H1 (cell line): ENCODE results near the gene AGRN. TPM values are rescaled to one million over a fixed set of nuclear protein-coding genes. Genes with fewer than 3 reads are reported as not detected.

Experiments
- CTCF ChIA-PET: fragments of 300-600 bp; sonication (Branson Sonifier 250); formaldehyde crosslinking; loops from one replicate; lab custom pipeline; 2021; ENCODE audit not compliant: partially characterized antibody; lab: Charles Lee
- POLR2A ChIA-PET: fragments of 300-600 bp; sonication (Branson Sonifier 250); formaldehyde crosslinking; loops from one replicate; lab custom pipeline; 2021; ENCODE audit warnings: inconsistent platforms; ENCODE audit not compliant: partially characterized antibody; lab: Charles Lee
- DNase-seq, 2 experiments: peaks; one replicate each; pipeline versions ENCODE4 v3.0.0 to v3.0.0-alpha.2; 2010 to 2022; ENCODE audit warnings: low spot score in 2 of 2, low read depth in 1 of 2, mixed read lengths in 1 of 2
- FAIRE-seq: peaks from 2 replicates; lab custom pipeline; 2011; peaks lifted over from hg19 to GRCh38; lab: Jason Lieb, UNC
- H2AFZ ChIP-seq: 2 replicates; pipeline ENCODE4 v1.8.1; 2012; ENCODE audit warnings: low read length, inconsistent platforms
- H2AK5ac ChIP-seq: 2 replicates; pipeline ENCODE4 v1.6.1; 2013; ENCODE audit warnings: low read depth, low read length
- H2BK120ac ChIP-seq: replicated peaks from 2 replicates; pipeline ENCODE3; 2013; ENCODE audit warnings: low read depth, low read length, inconsistent platforms
- H2BK12ac ChIP-seq: 2 replicates; pipeline ENCODE4 v1.6.1; 2013; ENCODE audit warnings: low read depth, low read length
- H2BK15ac ChIP-seq: 2 replicates; pipeline ENCODE4 v1.6.1; 2013; ENCODE audit warnings: low read length
- H2BK20ac ChIP-seq: 2 replicates; pipeline ENCODE4 v1.6.1; 2013; ENCODE audit warnings: low read length
- H2BK5ac ChIP-seq: 2 replicates; pipeline ENCODE4 v1.6.1; 2013; ENCODE audit warnings: low read depth, low read length
- H3K14ac ChIP-seq: 2 replicates; pipeline ENCODE4 v1.6.1; 2013; ENCODE audit warnings: inconsistent platforms; ENCODE audit not compliant: insufficient read length
- H3K18ac ChIP-seq: 2 replicates; pipeline ENCODE4 v1.6.1; 2013; ENCODE audit warnings: low read length; ENCODE audit errors: extremely low read depth
- H3K23ac ChIP-seq: 2 replicates; pipeline ENCODE4 v1.6.1; 2013; ENCODE audit warnings: inconsistent platforms; ENCODE audit not compliant: insufficient read length
- H3K23me2 ChIP-seq: 2 replicates; pipeline ENCODE4 v1.6.1; 2013; ENCODE audit warnings: low read depth, low read length
- H3K27ac ChIP-seq: 2 replicates; pipeline ENCODE4 v1.6.1; 2011; ENCODE audit warnings: low read depth, low read length, inconsistent platforms
- H3K27me3 ChIP-seq, 4 experiments: replicated peaks in 1 of 4; 1 replicate in 1 of 4; 2 replicates in 3 of 4; pipeline versions ENCODE4 v1.6.1 to v1.8.1; 2011 to 2013; ENCODE audit warnings: low read length in 3 of 4, mild to moderate bottlenecking in 3 of 4, inconsistent platforms in 2 of 4, mixed read lengths in 2 of 4, moderate library complexity in 1 of 4; ENCODE audit not compliant: control insufficient read depth in 3 of 4, insufficient read depth in 3 of 4; ENCODE audit errors: extremely low read depth in 1 of 4
- H3K36me3 ChIP-seq, 4 experiments: 2 replicates each; pipeline versions ENCODE4 v1.6.1 to v1.8.1; 2011 to 2013; ENCODE audit warnings: mild to moderate bottlenecking in 4 of 4, low read length in 3 of 4, moderate library complexity in 2 of 4, control low read depth in 1 of 4, inconsistent platforms in 1 of 4; ENCODE audit not compliant: insufficient read depth in 4 of 4, control insufficient read depth in 2 of 4
- H3K4ac ChIP-seq: replicated peaks from 2 replicates; pipeline ENCODE3; 2013; ENCODE audit warnings: low read length, low read depth, mixed read lengths, inconsistent platforms; ENCODE audit not compliant: insufficient read length
- H3K4me1 ChIP-seq, 4 experiments: replicated peaks in 1 of 4; 1 replicate in 1 of 4; 2 replicates in 3 of 4; pipeline versions ENCODE4 v1.6.1 to v1.8.1; 2011 to 2013; ENCODE audit warnings: low read length in 3 of 4, inconsistent platforms in 2 of 4, mixed read lengths in 1 of 4; ENCODE audit not compliant: insufficient read depth in 4 of 4, control insufficient read depth in 3 of 4
- H3K4me2 ChIP-seq, 2 experiments: 2 replicates each; pipeline versions ENCODE4 v1.6.1 to v1.8.1; 2011 to 2013; ENCODE audit warnings: low read depth in 2 of 2, low read length in 2 of 2, control low read depth in 1 of 2, inconsistent platforms in 1 of 2, mild to moderate bottlenecking in 1 of 2; ENCODE audit not compliant: insufficient read depth in 1 of 2
- H3K4me3 ChIP-seq, 4 experiments: fragments of 200-600, 300-600 bp in 1 of 4; sonication (generic), shearing (Covaris generic), sonication (Bioruptor Twin) in 1 of 4; 2 replicates each; pipeline versions ENCODE4 v1.5.1 to v1.8.1; 2011 to 2016; ENCODE audit warnings: low read length in 4 of 4, low read depth in 3 of 4, control low read depth in 2 of 4, inconsistent platforms in 2 of 4, mild to moderate bottlenecking in 2 of 4, mixed read lengths in 1 of 4, moderate library complexity in 1 of 4; ENCODE audit not compliant: insufficient read depth in 2 of 4; ENCODE audit errors: extremely low read depth in 1 of 4
- H3K56ac ChIP-seq: replicated peaks from 2 replicates; pipeline ENCODE3; 2013; ENCODE audit warnings: low read depth, mild to moderate bottlenecking, mixed read lengths, low read length, inconsistent platforms; ENCODE audit not compliant: insufficient read length
- H3K79me1 ChIP-seq: 2 replicates; pipeline ENCODE4 v1.6.1; 2013; ENCODE audit warnings: low read depth, low read length, control low read depth
- H3K79me2 ChIP-seq, 2 experiments: 2 replicates each; pipeline versions ENCODE4 v1.6.1 to v1.8.1; 2012 to 2013; ENCODE audit warnings: low read length in 2 of 2, mild to moderate bottlenecking in 2 of 2, inconsistent platforms in 1 of 2; ENCODE audit not compliant: insufficient read depth in 2 of 2, control insufficient read depth in 1 of 2
- H3K9ac ChIP-seq, 4 experiments: replicated peaks in 1 of 4; 1 replicate in 1 of 4; 2 replicates in 3 of 4; pipeline versions ENCODE4 v1.6.1 to v1.8.1; 2011 to 2013; ENCODE audit warnings: low read depth in 3 of 4, low read length in 3 of 4, control low read depth in 2 of 4, mild to moderate bottlenecking in 2 of 4, moderate library complexity in 2 of 4, inconsistent platforms in 1 of 4; ENCODE audit errors: extremely low read depth in 1 of 4
- H3K9me3 ChIP-seq, 2 experiments: 2 replicates each; pipeline versions ENCODE4 v1.6.1 to v1.8.1; 2012 to 2013; ENCODE audit warnings: mild to moderate bottlenecking in 2 of 2, moderate library complexity in 2 of 2, control low read depth in 1 of 2, inconsistent platforms in 1 of 2, low read depth in 1 of 2, low read length in 1 of 2, mixed read lengths in 1 of 2; ENCODE audit not compliant: insufficient read depth in 2 of 2
- H4K20me1 ChIP-seq, 2 experiments: replicated peaks in 1 of 2; 2 replicates each; pipeline versions ENCODE3 to v1.8.1; 2011 to 2013; ENCODE audit warnings: inconsistent platforms in 2 of 2, low read length in 2 of 2, mild to moderate bottlenecking in 1 of 2; ENCODE audit not compliant: insufficient read depth in 2 of 2, control insufficient read depth in 1 of 2
- H4K5ac ChIP-seq: 2 replicates; pipeline ENCODE4 v1.6.1; 2013; ENCODE audit warnings: low read length, low read depth, mixed read lengths, inconsistent platforms; ENCODE audit not compliant: insufficient read length
- H4K8ac ChIP-seq: 2 replicates; pipeline ENCODE4 v1.8.0; 2013; ENCODE audit warnings: mild to moderate bottlenecking, moderate library complexity, low read length, inconsistent platforms; ENCODE audit not compliant: insufficient read depth; ENCODE audit errors: extremely low read depth
- H4K91ac ChIP-seq: replicated peaks from 2 replicates; pipeline ENCODE3; 2013; ENCODE audit warnings: low read length, mixed read lengths, inconsistent platforms; ENCODE audit not compliant: insufficient read length
- ASH2L ChIP-seq: fragments of 200-600, 300-600 bp; sonication (generic); IDR thresholded peaks from one replicate; pipeline ENCODE4 v1.7.1; 2017; ENCODE audit warnings: low read length
- POLR2A ChIP-seq, 2 experiments: IDR thresholded peaks; 1 replicate in 1 of 2; 2 replicates in 1 of 2; pipeline ENCODE4 v1.6.1; 2011; ENCODE audit warnings: low read depth in 2 of 2, low read length in 2 of 2, mild to moderate bottlenecking in 2 of 2; ENCODE audit errors: control extremely low read depth in 1 of 2
- POU5F1 ChIP-seq: IDR thresholded peaks from 2 replicates; pipeline ENCODE4 v1.6.1; 2011; ENCODE audit warnings: low read depth, mild to moderate bottlenecking, low read length, moderate library complexity
- RNF2 ChIP-seq: fragments of 200-900, 300-1000 bp; sonication (generic); IDR thresholded peaks from 2 replicates; pipeline ENCODE4 v1.7.1; 2016; ENCODE audit warnings: borderline replicate concordance, low read depth, mild to moderate bottlenecking, antibody characterized with exemption, low read length; ENCODE audit not compliant: poor library complexity, severe bottlenecking; ENCODE audit errors: missing control alignments
- SP1 ChIP-seq: IDR thresholded peaks from 2 replicates; pipeline ENCODE4 v1.6.1; 2011; ENCODE audit warnings: low read depth, low read length
- SUZ12 ChIP-seq: fragments of 200-600 bp; sonication (generic); IDR thresholded peaks from 2 replicates; pipeline ENCODE4 v1.6.1; 2012; ENCODE audit warnings: mild to moderate bottlenecking, inconsistent platforms, low read length, moderate library complexity, mixed read lengths
- TBP ChIP-seq: IDR thresholded peaks from 2 replicates; pipeline ENCODE4 v1.6.1; 2011; ENCODE audit warnings: low read depth, low read length, improper control_type of control experiment
- TCF12 ChIP-seq: IDR thresholded peaks from 2 replicates; pipeline ENCODE4 v1.6.1; 2011; ENCODE audit warnings: low read depth, mild to moderate bottlenecking, low read length
- ZNF274 ChIP-seq: IDR thresholded peaks from 2 replicates; pipeline ENCODE4 v1.7.0; 2012; ENCODE audit warnings: low read length, borderline replicate concordance; ENCODE audit errors: extremely low read depth
- WGBS, 2 experiments: shearing (Covaris generic) in 1 of 2; methylation state at CpG; one replicate each; pipeline versions ENCODE4 v1.1.6 to v1.1.7; 2013 to 2015; ENCODE audit warnings: low lambda C conversion rate in 2 of 2, mixed read lengths in 2 of 2, inconsistent platforms in 1 of 2, low coverage in 1 of 2, missing lambda C conversion rate in 1 of 2; ENCODE audit not compliant: insufficient replicate concordance in 2 of 2, insufficient coverage in 1 of 2, insufficient read length in 1 of 2; ENCODE audit errors: extremely low coverage in 1 of 2, missing lambda C conversion rate in 1 of 2; 5-methylcytosine and 5-hydroxymethylcytosine counted together
- polyA plus RNA-seq, 7 experiments: library from polyadenylated mRNA; depleted of rRNA in 3 of 7; stranded (reverse) in 5 of 7; unstranded in 2 of 7; fragments of >200 nt in 5 of 7; fragments of 200-250 nt in 2 of 7; gene quantifications; 1 replicate in 5 of 7; 2 replicates in 1 of 7; 4 replicates in 1 of 7; pipeline versions ENCODE4 v1.2.1 to v1.2.3, GENCODE V29; 2011 to 2013; ENCODE audit warnings: missing spikeins in 2 of 7, mixed read lengths in 2 of 7
- total RNA-seq: library from RNA; stranded (reverse); fragmentation: NEBNext Ultra II Directional; extraction: Animal tissue kit (Norgen Biotek cat#: 25700); gene quantifications from 2 replicates; pipeline ENCODE4 v1.2.1, GENCODE V29; 2021

The AGRN gene
- total and polyA plus RNA-seq, 2 of the 8 experiments (the other 6 are each of a cell fraction or from before 2014, with no cell fraction given): 52.3 to 155 TPM

- H3K36me3 ChIP-seq: peaks cover 0 to 24% (median 5%) of the 10 kb centered on the region in 4 experiments; a peak in 4 of 8 replicates
- no peak overlapping the region for H3K9ac ChIP-seq
- no peak overlapping the region for H2AFZ ChIP-seq
- peak overlapping the region; percentile 99 for H3K18ac ChIP-seq
- FAIRE-seq: no peak
- H4K91ac ChIP-seq: peak overlapping the region; percentile 98
- no peak for DNase-seq
- H2BK20ac ChIP-seq: peak overlapping the region; percentile 98
- peak overlapping the region; percentile 63 for H3K4ac ChIP-seq
- H4K20me1 ChIP-seq: peaks cover 6 to 19% of the 10 kb centered on the region in 2 experiments
- H3K23me2 ChIP-seq: peaks cover 8% of the 10 kb centered on the region; the same call in 1 of the 2 replicates
- H4K5ac ChIP-seq: peak overlapping the region; percentile 53
- H3K4me2 ChIP-seq: peak overlapping the region; percentile 13 to 23; a peak in 2 of 4 replicates
- no peak overlapping the region for H3K4me3 ChIP-seq
- peaks cover 16% of the 10 kb centered on the region for H3K79me1 ChIP-seq
- H3K4me1 ChIP-seq: peaks cover 2 to 57% (median 38%) of the 10 kb centered on the region in 4 experiments
- peaks cover 0 to 13% of the 10 kb centered on the region in 2 experiments; a peak in 1 of 4 replicates for H3K79me2 ChIP-seq
- ChIA-PET POLR2A (interaction anchor here (1.0 to 14.9 kb wide), 14 partner anchors 8 to 207 kb away, joined by 3 to 245 read pairs (median 6); partner anchors contain the start of genes HES4, ISG15 and SDF4), CTCF (interaction anchor here (0.8 to 4.2 kb wide), 6 partner anchors 8 to 80 kb away, joined by 3 to 20 read pairs (median 8); partner anchors contain the start of gene ISG15)
- H2BK5ac ChIP-seq: peak overlapping the region; percentile 96; the same call in 1 of the 2 replicates
- no peak overlapping the region for H3K56ac ChIP-seq
- no peaks in the 10 kb centered on the region for H3K27me3 ChIP-seq
- no peaks in the 10 kb centered on the region for H3K9me3 ChIP-seq
- peak overlapping the region; percentile 88; the same call in 1 of the 2 replicates for H2BK15ac ChIP-seq
- TF ChIP-seq RNF2: no peak
- TF ChIP-seq SUZ12: no peak
- no peak for TF ChIP-seq TCF12
- TF ChIP-seq ZNF274: no peak
- TF ChIP-seq ASH2L: peak; percentile 32
- no peak for TF ChIP-seq POU5F1
- TF ChIP-seq TBP: no peak
- TF ChIP-seq POLR2A (IDR thresholded peaks at IDR 0.05; ENCODE audit: control extremely low read depth in 1 of 2, low read depth in 2 of 2, low read length in 2 of 2): peak in 1 of 2 experiments; percentile 44; a peak in 1 of 3 replicates
- TF ChIP-seq SP1: no peak
- peak overlapping the region; percentile 20; the same call in 1 of the 2 replicates for H3K27ac ChIP-seq
- H3K14ac ChIP-seq: no peak overlapping the region
- H2BK12ac ChIP-seq: peak overlapping the region; percentile 99
- WGBS, 2 experiments: 67% methylated on average over 8 of the region's 9 CpGs; no CpG with 5 or more reads in 1 of the 2 experiments
- no peak overlapping the region for H2BK120ac ChIP-seq
- H2AK5ac ChIP-seq: peak overlapping the region; percentile 99
- H3K23ac ChIP-seq: no peak overlapping the region
- 0 out of 2 replicates have a peak overlapping the region, but pooled peaks have one; percentile 82 for H4K8ac ChIP-seq
Measured at GRCh38 chr1:1024149-1024770, 4.3 kb downstream of the AGRN start.
